DMS153 treated with DMSO at 0.1 percent for 48 hours (cell line): ENCODE results near the gene GSKIP.
"Not testable (repeated sequence)": the region's sequence is repeated elsewhere in the genome, so short reads cannot be mapped to it uniquely, and the experiment has no call there.

Source experiments
- DNase-seq: peaks from one replicate; lab custom pipeline; 2025; ENCODE audit not compliant: unreplicated experiment; lab: John Stamatoyannopoulos, UW

Gene GSKIP

DNA sequence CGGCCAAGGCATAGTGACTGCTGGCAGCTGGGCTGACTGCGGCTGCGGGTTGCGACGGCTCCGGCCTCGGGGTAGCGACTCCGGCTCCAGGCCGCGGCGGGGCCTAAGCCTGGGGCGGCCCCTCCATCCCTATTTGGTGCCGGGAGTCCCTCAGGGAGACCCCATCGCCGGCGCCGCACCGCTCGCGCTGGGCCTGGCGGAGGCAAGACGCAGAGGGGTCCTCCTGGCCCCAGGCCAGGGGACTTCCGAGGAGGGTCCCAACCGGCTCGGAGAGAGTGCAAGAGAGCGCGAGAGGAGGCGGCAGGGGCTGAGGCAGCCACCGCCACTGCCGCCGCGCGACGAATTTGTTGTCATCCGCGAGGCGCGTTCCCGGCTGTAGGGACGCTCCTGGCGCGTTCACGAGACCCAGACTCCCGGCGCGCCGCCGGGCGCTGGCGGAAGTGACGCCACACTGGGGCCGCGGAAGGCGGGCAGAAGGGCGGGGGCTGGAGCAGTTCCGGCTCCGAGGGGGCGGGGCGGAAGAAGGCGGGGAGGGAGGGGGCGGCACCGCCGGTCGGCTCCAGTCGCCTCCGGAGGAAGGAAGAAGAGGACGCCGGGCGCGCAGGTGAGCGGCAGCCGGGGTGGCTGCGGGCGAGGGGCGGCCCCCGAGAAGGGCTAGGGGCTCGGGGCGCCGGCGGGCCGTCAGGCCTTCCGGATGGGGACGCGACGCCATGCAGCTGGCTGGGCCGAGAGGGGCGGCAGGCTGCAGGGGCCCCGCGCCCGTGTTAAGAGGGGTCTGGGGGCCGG is at the start of gene GSKIP, which contains the start of gene ATG2B:
TSS of gene GSKIP (plus strand) at position 562 of the 786 bp plus-strand sequence. CDS start 18,722 bp downstream, outside the sequence.
TSS of gene ATG2B (minus strand) at position 377 of the 786 bp plus-strand sequence. CDS start at position 12, 365 bp downstream.
- peak; percentile 81 for DNase-seq

DNA sequence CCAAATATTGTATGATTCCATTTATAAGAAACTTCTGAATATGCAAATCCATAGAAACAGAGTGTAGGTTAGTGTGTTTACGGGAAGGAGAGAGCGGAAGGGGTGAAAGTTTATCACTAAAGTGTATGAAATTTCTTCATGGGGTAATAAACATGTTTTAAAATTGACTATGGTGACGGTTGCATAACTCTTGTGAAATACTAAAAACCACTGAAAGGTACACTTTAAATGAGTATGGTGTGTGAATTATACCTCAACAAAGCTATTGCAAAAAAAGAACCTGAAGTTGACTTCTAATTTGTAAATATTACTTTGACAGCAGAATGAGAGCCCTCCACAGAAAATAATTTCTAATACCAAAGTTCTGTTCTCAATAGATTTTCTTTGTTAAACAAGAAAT is 47.2 kb upstream of the GSKIP start:
- DNase-seq: no peak

DNA sequence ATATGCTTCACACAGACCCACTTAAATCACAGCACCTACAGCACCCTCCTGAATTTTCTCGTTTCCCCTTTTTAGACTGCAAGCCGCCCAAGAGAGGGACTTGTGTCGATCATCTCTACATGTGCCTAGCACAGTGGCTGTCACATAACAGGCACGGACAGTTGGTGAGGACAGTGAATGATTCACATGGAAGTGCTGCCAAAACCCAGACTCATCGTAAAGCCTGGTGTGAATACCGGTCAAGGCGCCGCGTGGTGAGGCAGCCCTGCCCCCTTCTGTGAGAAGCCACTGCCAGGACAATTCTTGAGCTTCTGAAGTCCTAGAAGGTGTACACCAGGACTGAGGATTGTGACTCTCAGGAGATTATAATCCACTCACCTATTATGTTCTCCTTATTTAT is 44.5 kb upstream of the GSKIP start:
- DNase-seq: no peak

DNA sequence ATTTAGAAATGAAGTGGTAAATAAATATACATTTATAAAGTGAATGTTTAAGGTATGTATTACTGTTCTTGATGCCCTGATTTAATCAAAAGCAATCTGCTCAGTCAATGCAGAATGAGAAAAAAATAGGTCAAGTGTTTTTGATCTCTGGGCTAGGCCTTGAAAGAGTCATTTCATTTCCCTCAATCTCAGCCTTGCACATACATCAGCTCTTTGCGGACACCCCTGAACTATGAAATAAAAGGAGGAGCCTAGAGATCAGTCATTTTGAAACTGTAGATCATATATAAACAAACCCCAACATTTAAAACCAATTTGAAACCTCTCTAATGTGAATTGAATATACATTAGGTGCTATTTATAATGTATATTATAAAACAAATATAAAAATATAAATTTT is 42.7 kb upstream of the GSKIP start:
- no peak for DNase-seq

DNA sequence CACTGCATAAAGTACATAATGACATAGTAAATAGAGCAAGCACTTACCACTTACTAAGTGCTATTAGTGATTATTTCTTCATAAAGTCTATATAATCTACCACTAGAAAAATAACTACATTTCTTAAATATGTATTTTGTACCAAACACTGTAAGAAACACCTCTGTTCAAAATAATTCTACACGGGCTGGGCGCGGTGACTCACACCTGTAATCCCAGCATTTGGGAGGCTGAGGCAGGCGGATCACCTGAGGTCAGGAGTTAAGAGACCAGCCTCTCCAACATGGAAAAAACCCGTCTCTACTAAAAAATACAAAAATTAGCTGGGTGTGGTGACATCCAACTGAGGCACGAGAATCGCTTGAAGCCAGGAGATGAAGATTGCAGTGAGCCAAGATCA is 39.1 kb upstream of the GSKIP start:
- no peak for DNase-seq

DNA sequence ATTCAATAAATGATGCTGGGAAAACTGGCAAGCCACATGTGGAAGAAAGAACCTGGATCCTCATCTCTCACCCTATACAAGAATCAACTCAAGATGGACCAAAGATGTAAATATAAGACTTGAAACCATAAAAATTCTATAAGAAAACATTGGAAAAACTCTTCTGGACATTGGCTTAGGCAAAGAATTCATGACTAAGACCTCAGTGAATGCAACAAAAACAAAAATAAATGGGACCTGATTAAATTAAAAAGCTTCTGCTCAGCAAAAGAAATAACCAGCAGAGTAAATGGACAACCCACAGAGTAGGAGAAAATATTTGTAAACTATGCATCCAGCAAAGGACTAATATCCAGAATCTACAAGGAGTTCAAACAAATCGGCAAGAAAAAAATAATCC is 24.8 kb upstream of the GSKIP start:
- DNase-seq: no peak

GRCh38 chr14:96341323-96341722 is 22.0 kb upstream of the GSKIP start:
- DNase-seq: no peak

DNA sequence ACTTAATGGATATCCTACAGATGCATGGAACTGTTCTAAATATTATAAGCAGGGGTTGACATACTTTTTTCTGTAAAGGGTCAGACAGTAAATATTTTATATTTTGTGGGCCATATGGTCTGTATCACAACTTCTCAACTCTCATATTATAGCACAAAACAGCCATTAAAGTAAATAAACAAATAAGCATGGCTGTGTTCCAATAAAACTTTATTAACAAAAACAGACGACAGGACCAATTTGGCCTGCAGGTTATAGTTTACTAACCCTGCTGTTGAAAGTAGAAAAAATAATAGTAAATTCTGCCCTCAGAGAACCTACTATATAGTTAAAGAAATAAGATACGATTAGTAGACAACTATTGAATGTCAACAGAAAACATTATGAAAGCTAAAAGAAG is 17.7 kb upstream of the GSKIP start:
- no peak for DNase-seq

- not testable (repeated sequence) for DNase-seq
Measured at GRCh38 chr14:96347957-96348356, 15.4 kb upstream of the GSKIP start.

DNA sequence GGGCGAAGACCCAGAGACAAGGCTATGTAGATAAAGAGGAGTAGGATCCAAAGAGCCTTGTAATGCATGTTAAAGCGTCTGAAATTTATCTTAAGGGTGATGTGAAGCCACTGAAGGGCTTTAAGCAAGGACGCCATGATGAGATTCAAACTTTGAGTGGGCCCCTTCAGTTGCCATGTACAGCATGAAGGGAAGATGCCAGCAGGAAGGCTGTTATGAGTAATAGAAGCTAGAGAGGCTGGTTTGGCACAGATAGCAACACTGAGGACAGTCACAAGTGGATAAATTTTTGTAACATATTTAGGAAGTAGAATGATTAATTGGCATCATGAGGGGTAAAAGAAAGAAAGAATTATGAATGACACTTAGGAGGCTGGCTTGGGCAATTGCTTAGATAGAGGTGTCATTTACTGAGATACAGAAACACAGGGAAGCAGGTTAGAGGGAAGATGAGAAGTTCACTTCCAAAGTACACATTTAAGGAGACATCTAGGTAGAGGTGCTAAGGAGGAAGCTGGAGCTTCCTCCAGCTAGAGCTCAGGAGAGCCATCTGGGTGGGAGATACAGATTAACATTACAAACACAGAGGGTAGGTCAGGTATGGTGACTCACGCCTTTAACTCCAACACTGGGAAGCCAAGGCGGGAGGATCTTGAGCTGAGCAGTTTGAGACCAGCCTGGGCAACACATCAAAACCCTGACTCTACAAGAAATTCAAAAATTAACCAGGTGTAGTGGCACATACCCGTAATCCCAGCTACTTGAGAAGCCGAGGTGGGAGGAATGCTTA is 13.8 kb upstream of the GSKIP start:
- DNase-seq: no peak

GRCh38 chr14:96351986-96352385 is 11.3 kb upstream of the GSKIP start:
- no peak for DNase-seq

DNA sequence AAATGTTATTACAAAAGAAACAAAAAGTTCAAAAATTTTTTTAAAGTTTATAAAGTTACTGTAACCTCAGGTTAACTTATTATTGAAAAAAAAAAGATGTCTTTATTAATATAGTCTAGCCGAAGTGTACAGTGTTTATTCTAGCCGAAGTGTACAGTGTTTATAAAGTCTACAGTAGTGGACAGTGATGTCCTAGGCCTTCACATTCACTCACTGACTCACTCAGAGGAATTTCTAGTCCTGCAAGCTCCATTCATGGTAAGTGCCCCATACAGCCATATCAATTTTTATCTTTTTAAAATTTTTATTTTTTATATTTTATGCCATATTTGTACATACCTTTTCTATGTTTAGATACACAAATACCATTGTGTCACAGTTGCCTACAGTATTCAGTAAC is 10.6 kb upstream of the GSKIP start:
- DNase-seq: no peak

DNA sequence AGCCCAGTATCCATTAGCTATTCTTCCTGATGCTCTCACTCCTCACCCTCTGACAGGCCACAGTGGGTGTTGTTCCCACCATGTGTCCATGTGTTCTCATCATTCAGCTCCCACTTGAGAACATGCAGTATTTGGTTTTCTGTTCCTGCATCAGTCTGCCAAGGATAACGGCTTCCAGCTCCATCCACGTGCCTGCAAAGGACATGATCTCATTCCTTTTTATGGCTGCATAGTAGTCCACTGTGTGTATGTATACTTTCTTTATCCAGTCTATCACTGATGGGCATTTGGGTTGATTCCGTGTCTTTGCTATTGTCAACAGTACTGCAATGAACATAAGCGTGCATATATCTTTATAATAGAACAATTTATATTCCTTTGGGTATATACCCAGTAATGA is 9.1 kb upstream of the GSKIP start:
- no peak for DNase-seq

DNA sequence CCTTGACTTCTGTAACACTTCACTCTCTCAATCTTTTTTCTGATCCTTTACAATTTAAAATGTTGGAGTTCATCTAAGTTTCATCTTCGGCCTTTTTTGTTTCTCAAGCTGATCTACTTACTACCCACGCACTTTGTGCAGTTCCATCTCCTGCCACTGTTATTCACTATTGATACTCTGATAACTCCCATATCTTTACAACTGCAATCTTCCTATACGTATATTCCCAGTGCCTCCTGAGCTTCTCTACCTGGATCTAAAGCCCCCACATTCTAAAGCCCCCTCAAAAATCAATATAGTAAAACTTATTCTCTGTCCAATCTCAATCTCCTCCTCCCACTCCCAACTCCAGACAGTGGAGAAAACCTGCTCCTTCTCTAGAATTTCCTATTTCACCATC is 6.1 kb upstream of the GSKIP start:
- no peak for DNase-seq

DNA sequence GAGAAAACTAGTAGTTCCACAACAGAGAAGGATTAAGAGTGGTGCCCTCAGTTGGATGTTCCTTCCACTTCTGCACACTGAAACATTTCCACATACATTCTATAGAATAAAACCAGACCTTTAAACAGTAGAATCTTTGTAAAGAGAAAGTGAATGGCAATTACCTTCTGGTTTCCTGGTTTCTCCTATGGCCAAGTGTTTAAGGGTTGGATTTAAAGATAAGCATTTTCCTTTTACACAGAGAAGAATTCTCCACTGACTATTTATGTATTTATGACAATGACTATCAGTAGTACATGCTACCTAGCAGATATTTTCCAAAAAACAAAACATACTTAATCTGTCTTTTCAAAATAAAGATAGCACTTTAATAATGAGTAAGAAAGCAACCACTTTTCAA is 3.4 kb upstream of the GSKIP start:
- no peak for DNase-seq

GRCh38 chr14:96362071-96362964 is 1.0 kb upstream of the GSKIP start:
- DNase-seq: peak; percentile 46

GRCh38 chr14:96363751-96364336 is 518 bp downstream of the GSKIP start:
- DNase-seq: no peak

- DNase-seq: no peak
Measured at GRCh38 chr14:96364962-96365361, 1.6 kb downstream of the GSKIP start.

GRCh38 chr14:96368534-96368933 is 5.2 kb downstream of the GSKIP start:
- DNase-seq: no peak

- DNase-seq: no peak
Measured at GRCh38 chr14:96370528-96370927, 7.2 kb downstream of the GSKIP start.

GRCh38 chr14:96373538-96373937 is 10.2 kb downstream of the GSKIP start:
- DNase-seq: no peak
